Measurements from ENCODE around the gene MBOAT1.

- TF ChIP-seq CTCF (IDR thresholded peaks at IDR 0.05) (no peak), POLR2AphosphoS5 (IDR thresholded peaks at IDR 0.05) (no peak)
Observed at GRCh38 chr6:20099156-20099555, 113.1 kb downstream of the MBOAT1 start.

All from suprapubic skin (tissue), 3 donors.